ENCODE measurements around the gene TCF3.
"Not testable (repeated sequence)": the region's sequence is repeated elsewhere in the genome, so short reads cannot be mapped to it uniquely, and the experiment has no call there.

TCF3 gene

GRCh38 chr19:1652471-1653299 is at the start of gene TCF3:
TSS of gene TCF3 (minus strand) at chr19:1652615. CDS start at chr19:1650248, 2,367 bp downstream.
- peak within 1 kb of the TSS; percentile 66 for H3K4me3 ChIP-seq (ENCODE audit: low read length)
- DNase-seq (ENCODE audit: low read depth) = peak; percentile 98
- no peak for TF ChIP-seq CTCF (IDR thresholded peaks at IDR 0.05; ENCODE audit: insufficient read depth, low read depth, low read length, missing control alignments)

DNA sequence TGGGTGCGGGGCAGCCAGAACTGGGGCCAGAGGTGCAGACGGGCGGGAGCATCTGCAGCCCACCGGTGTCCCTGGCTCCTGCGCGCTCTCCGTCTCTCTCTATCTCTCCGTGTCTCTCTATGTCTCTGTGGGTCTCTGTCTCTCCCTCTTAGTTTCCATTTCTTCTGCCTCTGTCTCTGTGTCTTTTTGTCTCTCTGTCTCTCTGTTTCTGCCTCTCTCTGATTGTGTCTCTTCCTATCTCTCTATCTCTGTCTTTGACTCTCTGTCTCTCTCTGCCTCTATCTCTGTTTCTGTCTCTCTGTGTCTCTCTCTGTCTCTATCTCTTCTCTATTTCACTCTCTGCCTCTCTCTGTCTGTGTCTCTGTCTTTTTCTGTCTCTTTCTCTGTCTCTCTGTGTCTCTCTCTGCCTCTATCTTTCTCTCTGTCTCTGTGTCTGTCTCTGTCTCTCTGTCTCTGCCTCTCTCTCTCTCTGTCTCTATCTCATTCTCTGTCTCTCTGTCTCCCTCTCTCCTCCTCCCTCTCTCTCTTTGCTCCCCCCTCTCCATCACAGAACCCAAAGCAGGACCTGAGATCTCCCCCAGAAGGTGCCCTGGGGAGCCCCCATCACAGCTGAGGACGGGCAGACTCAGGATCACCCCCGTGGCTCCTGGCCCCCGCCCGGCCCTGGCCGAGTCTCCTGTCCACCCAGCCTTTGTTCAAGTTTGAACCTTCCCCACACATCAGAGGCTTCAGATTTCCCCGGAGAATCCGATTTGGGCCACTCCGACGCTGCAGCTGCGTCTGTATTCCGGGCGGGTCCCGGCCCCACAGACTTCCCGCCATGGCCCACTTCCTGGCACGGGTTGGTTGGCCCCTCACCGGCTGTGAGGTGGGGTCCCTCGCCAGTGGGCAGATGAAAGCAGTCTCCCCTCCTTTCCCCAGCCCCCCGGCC is 48.6 kb upstream of the TCF3 start:
- DNase-seq (ENCODE audit: low read depth) = no peak
- H3K4me3 ChIP-seq (ENCODE audit: low read length) = no peak overlapping the region
- TF ChIP-seq CTCF (IDR thresholded peaks at IDR 0.05; ENCODE audit: insufficient read depth, low read depth, low read length, missing control alignments) = no peak

- TF ChIP-seq CTCF (IDR thresholded peaks at IDR 0.05; ENCODE audit: insufficient read depth, low read depth, low read length, missing control alignments) = no peak
- DNase-seq (ENCODE audit: low read depth) = no peak
Measured at GRCh38 chr19:1699998-1700732, 47.8 kb upstream of the TCF3 start.

DNA sequence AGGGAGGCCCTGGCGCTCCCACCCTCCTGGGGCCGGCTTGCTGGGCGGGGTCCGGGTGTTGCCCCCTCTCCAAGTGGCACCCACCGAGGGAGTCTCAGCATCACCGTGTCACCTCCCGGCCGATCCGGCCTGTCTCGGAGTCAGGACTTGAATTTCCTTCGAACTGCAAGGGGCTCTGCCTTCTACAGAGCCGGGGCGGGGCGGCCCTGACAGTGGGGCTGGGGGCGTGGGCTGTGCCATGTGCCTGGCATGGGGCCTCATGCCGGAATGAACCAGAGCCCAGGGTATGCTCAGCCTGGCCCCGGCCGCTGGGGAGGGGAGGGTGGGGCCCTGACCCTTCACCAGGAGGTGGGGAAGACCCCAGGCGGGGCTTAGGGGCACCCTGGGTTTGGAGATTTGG is 47.0 kb upstream of the TCF3 start:
- no peak for TF ChIP-seq CTCF (IDR thresholded peaks at IDR 0.05; ENCODE audit: insufficient read depth, low read depth, low read length, missing control alignments)
- no peak for DNase-seq (ENCODE audit: low read depth)
- no peak overlapping the region for H3K4me3 ChIP-seq (ENCODE audit: low read length)

More at GRCh38 chr19:1699998-1700732, 47.8 kb upstream of the TCF3 start:
- H3K4me3 ChIP-seq (ENCODE audit: low read length) = no peak overlapping the region

- no peak overlapping the region for H3K4me3 ChIP-seq (ENCODE audit: low read length)
- no peak for TF ChIP-seq CTCF (IDR thresholded peaks at IDR 0.05; ENCODE audit: insufficient read depth, low read depth, low read length, missing control alignments)
- DNase-seq (ENCODE audit: low read depth) = no peak
Measured at GRCh38 chr19:1698636-1699035, 46.2 kb upstream of the TCF3 start.

DNA sequence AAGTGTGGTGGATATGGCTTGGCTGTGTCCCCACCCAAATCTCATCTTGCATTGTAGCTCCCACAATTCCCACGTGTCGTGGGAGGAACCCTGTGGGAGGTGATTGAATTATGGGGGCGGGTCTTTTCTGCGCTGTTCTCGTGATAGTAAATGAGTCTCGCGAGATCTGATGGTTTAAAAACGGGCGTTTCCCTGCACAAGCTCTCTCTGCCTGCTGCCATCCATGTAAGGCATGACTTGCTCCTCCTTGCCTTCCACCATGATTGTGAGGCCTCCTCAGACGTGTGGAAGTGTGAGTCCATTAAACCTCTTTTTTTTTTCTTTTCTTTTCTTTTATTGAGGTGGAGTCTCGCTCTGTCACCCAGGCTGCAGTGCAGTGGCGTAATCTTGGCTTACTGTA is 43.1 kb upstream of the TCF3 start:
- DNase-seq (ENCODE audit: low read depth); H3K4me3 ChIP-seq (ENCODE audit: low read length): not testable (repeated sequence)
